SU-DHL-6 (cell line): Measurements from ENCODE around the gene DYNLT5.

Source experiments
- H2AFZ ChIP-seq: fragments of 200-600 bp; sonication (generic); 2 replicates; pipeline ENCODE4 v1.6.1; 2014; ENCODE audit warnings: low read depth, mild to moderate bottlenecking, moderate library complexity, mixed read lengths, antibody characterized with exemption, low read length; ENCODE audit not compliant: severe bottlenecking
- H3F3A ChIP-seq: fragments of 200-600 bp; shearing (Covaris generic); 2 replicates; pipeline ENCODE4 v1.6.0; 2016; ENCODE audit warnings: antibody characterized with exemption, mild to moderate bottlenecking; ENCODE audit not compliant: insufficient read depth
- H3K27ac ChIP-seq: fragments of 200-600 bp; sonication (generic); 2 replicates; pipeline ENCODE4 v1.5.1; 2016; ENCODE audit warnings: low read depth, mild to moderate bottlenecking, low read length, moderate library complexity, mixed read lengths
- H3K27me3 ChIP-seq: fragments of 200-600 bp; sonication (generic), shearing (Covaris generic); 2 replicates; pipeline ENCODE4 v1.6.0; 2014; ENCODE audit warnings: mild to moderate bottlenecking, low read length
- H3K36me3 ChIP-seq: fragments of 200-600 bp; sonication (generic); 2 replicates; pipeline ENCODE4 v1.6.1; 2014; ENCODE audit warnings: mild to moderate bottlenecking, low read length, mixed read lengths
- H3K4me2 ChIP-seq: fragments of 300-600, 200-600 bp; shearing (Covaris generic), sonication (generic); 2 replicates; pipeline ENCODE4 v1.6.0; 2014; ENCODE audit warnings: low read length, low read depth, mild to moderate bottlenecking; ENCODE audit not compliant: poor library complexity, severe bottlenecking
- H3K4me3 ChIP-seq: fragments of 200-600 bp; sonication (generic); 2 replicates; pipeline ENCODE4 v1.5.1; 2014; ENCODE audit warnings: antibody characterized with exemption, low read length, mild to moderate bottlenecking, mixed read lengths; ENCODE audit not compliant: insufficient read depth, poor library complexity, severe bottlenecking
- H3K79me2 ChIP-seq: fragments of 200-600 bp; sonication (generic); 2 replicates; pipeline ENCODE4 v1.6.1; 2014; ENCODE audit warnings: mild to moderate bottlenecking, low read length, moderate library complexity; ENCODE audit not compliant: insufficient read depth
- H3K9ac ChIP-seq: fragments of 200-600 bp; sonication (generic); 2 replicates; pipeline ENCODE4 v1.7.0; 2014; ENCODE audit warnings: mild to moderate bottlenecking, low read length
- H3K9me2 ChIP-seq: fragments of 200-600 bp; sonication (generic); replicated peaks from 2 replicates; pipeline ENCODE4 v1.6.1; 2014; ENCODE audit warnings: low read length; ENCODE audit not compliant: insufficient read depth
- H3K9me3 ChIP-seq: fragments of 200-600 bp; sonication (generic); 2 replicates; pipeline ENCODE4 v1.6.1; 2014; ENCODE audit warnings: low read length, mixed read lengths; ENCODE audit not compliant: insufficient read depth
- H4K20me1 ChIP-seq: fragments of 200-600 bp; sonication (generic); 2 replicates; pipeline ENCODE4 v1.6.1; 2014; ENCODE audit warnings: low read depth, mild to moderate bottlenecking, antibody characterized with exemption, low read length, moderate library complexity, mixed read lengths
- CTCF ChIP-seq: fragments of 200-600 bp; sonication (generic); IDR thresholded peaks from one replicate; pipeline ENCODE4 v1.5.1; 2017; ENCODE audit warnings: antibody characterized with exemption, mild to moderate bottlenecking, low read length, moderate library complexity; ENCODE audit not compliant: insufficient read depth, poor library complexity, severe bottlenecking
- EZH2phosphoT487 ChIP-seq: fragments of 200-600 bp; sonication (generic), shearing (Covaris generic); conservative IDR thresholded peaks from 2 replicates; pipeline ENCODE4 v1.6.1; 2018; ENCODE audit warnings: mild to moderate bottlenecking, antibody characterized with exemption, low read length, moderate library complexity, mixed read lengths

Gene DYNLT5

DNA sequence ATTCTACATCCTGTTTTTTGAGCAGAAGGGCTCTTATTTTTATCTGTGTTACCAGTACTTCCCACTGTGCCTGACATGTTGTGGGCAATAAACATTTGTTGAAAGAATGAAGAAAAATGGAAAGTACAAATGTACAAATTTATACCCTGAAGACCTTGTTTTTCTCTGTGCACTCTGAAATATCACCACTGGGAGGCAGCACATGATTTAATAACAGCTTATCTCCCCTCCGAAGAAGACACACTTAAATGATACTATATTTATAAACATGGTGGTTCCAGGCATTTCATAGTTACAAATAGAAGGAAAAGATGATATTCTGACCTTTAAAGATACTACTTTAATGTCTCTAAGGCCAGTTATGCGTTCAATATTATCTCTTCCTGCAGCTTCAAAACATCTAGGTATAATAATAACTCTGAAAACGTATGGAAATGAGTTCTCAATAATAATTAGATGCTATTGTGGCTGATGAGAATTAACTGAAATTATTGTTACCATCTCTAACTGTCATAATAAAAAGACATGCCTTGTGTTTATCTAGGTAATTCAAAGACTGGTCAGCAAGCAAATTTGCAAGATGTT is 12.8 kb downstream of the DYNLT5 start:
- Histone ChIP-seq H3K9ac (no peak overlapping the region), H4K20me1 (no peaks in the 10 kb centered on the region), H3K36me3 (no peaks in the 10 kb centered on the region), H3K4me3 (no peak overlapping the region), H3K4me2 (no peak overlapping the region), H3F3A (no peaks in the 10 kb centered on the region), H3K27ac (no peak overlapping the region), H2AFZ (no peak overlapping the region), H3K27me3 (no peaks in the 10 kb centered on the region), H3K9me3 (no peaks in the 10 kb centered on the region), H3K9me2 (no peaks in the 10 kb centered on the region), H3K79me2 (no peaks in the 10 kb centered on the region)
- TF ChIP-seq CTCF (peak; percentile 64), EZH2phosphoT487 (no peak)

- Histone ChIP-seq H2AFZ (no peak overlapping the region), H4K20me1 (no peaks in the 10 kb centered on the region), H3K27ac (no peak overlapping the region), H3K9ac (no peak overlapping the region), H3K79me2 (no peaks in the 10 kb centered on the region), H3F3A (no peaks in the 10 kb centered on the region), H3K27me3 (no peaks in the 10 kb centered on the region), H3K9me3 (no peaks in the 10 kb centered on the region), H3K36me3 (no peaks in the 10 kb centered on the region), H3K4me3 (no peak overlapping the region), H3K4me2 (no peak overlapping the region), H3K9me2 (no peaks in the 10 kb centered on the region)
- no peak for TF ChIP-seq EZH2phosphoT487
- no peak for TF ChIP-seq CTCF
Observed at GRCh38 chr1:66767626-66768025, 15.4 kb downstream of the DYNLT5 start.

DNA sequence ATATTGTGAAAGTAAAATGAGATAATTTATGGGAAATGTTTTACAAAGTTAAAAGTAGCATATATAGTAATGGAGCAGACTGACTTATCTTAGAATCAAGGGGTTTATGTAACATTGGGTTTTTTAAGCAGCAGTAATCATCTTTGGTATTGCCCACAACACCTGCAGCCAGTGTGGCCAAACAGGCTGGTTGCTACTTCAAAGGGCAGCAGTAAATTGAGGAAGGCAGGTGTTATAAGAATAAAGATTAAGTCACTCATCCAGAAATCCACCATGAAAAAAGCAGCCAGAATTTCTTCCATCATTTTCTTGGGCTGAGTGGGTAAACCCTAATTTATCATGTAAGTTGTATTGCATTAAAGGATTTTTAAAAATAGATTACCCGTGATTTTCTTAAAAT is 16.7 kb downstream of the DYNLT5 start:
- no peaks in the 10 kb centered on the region for H3F3A ChIP-seq
- H2AFZ ChIP-seq = no peak overlapping the region
- H3K27ac ChIP-seq = no peak overlapping the region
- no peaks in the 10 kb centered on the region for H3K27me3 ChIP-seq
- no peaks in the 10 kb centered on the region for H3K36me3 ChIP-seq
- H3K9ac ChIP-seq = no peak overlapping the region
- H3K4me2 ChIP-seq = no peak overlapping the region
- no peaks in the 10 kb centered on the region for H3K9me2 ChIP-seq
- TF ChIP-seq EZH2phosphoT487 (no peak), CTCF (no peak)
- no peaks in the 10 kb centered on the region for H3K9me3 ChIP-seq
- H3K4me3 ChIP-seq = no peak overlapping the region
- H4K20me1 ChIP-seq = no peaks in the 10 kb centered on the region
- H3K79me2 ChIP-seq = no peaks in the 10 kb centered on the region
